Memory B cell (primary cell): Measurements from ENCODE around the gene TEX13A.
"Not testable (repeated sequence)": the region's sequence is repeated elsewhere in the genome, so short reads cannot be mapped to it uniquely, and the experiment has no call there.

Experiments
- ATAC-seq: fragments of 150-1000 bp; cut with Tn5 transposase; 2 replicates; pipeline ENCODE4 v1.10.0; 2021; ENCODE audit warnings: low read depth, mild to moderate bottlenecking, moderate library complexity
- DNase-seq, 2 donors: peaks; one replicate each; pipeline ENCODE4 v3.0.0; 2022; ENCODE audit warnings: low spot score in 2 of 2
- H3K27ac Mint-ChIP-seq: one replicate; pipeline ENCODE4 v1.8.0; 2022; ENCODE audit warnings: mild to moderate bottlenecking, moderate library complexity, mixed read lengths
- H3K27me3 Mint-ChIP-seq: one replicate; pipeline ENCODE4 v1.8.0; 2022; ENCODE audit warnings: mixed read lengths
- H3K36me3 Mint-ChIP-seq: one replicate; pipeline ENCODE4 v1.8.0; 2022; ENCODE audit warnings: mild to moderate bottlenecking, mixed read lengths
- H3K4me1 Mint-ChIP-seq: one replicate; pipeline ENCODE4 v1.8.0; 2022; ENCODE audit warnings: mixed read lengths
- H3K4me3 Mint-ChIP-seq: one replicate; pipeline ENCODE4 v1.8.0; 2022; ENCODE audit warnings: mild to moderate bottlenecking, moderate library complexity, mixed read lengths
- H3K9me3 Mint-ChIP-seq: one replicate; pipeline ENCODE4 v1.8.0; 2022; ENCODE audit warnings: mixed read lengths

Gene TEX13A

GRCh38 chrX:105220636-105221035 is at the start of gene TEX13A:
Gene TEX13A (minus strand): TSS chrX:105220694. CDS start chrX:105220397, 297 bp downstream.
- Mint-ChIP-seq H3K27ac (no peak within 1 kb of the TSS), H3K36me3 (no peaks in the 10 kb centered on the region), H3K4me1 (no peaks in the 10 kb centered on the region), H3K9me3 (peaks cover 5% of the 10 kb centered on the region), H3K4me3 (no peak within 1 kb of the TSS), H3K27me3 (no peaks in the 10 kb centered on the region)
- ATAC-seq = no peak
- no peak for DNase-seq

DNA sequence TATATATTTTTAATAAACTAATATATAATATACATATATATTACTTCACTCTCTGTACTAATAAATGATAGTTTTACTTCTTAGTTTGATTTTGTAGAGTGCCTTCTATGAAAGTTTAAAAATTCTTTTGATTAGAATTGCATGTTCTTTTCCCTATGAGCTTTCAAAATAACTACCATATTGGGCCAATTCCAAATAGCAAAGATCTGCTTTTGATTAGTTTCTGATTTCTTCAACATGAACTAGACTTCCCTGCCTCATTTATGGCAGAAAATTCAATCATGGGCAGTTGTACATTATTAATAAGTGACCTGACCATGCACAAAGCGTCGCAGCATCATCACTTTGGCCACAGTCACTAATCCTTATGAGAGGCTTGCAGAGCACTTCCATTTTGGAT is 48.9 kb upstream of the TEX13A start:
- no peak overlapping the region for H3K4me3 Mint-ChIP-seq
- H3K4me1 Mint-ChIP-seq = no peaks in the 10 kb centered on the region
- peaks cover under 1% of the 10 kb centered on the region for H3K9me3 Mint-ChIP-seq
- H3K27me3 Mint-ChIP-seq = no peaks in the 10 kb centered on the region
- H3K36me3 Mint-ChIP-seq = no peaks in the 10 kb centered on the region
- H3K27ac Mint-ChIP-seq = no peak overlapping the region
- DNase-seq (no peak), ATAC-seq (no peak)

GRCh38 chrX:105267167-105267566 is 46.7 kb upstream of the TEX13A start:
- no peaks in the 10 kb centered on the region for H3K4me1 Mint-ChIP-seq
- H3K36me3 Mint-ChIP-seq = no peaks in the 10 kb centered on the region
- ATAC-seq = no peak
- no peaks in the 10 kb centered on the region for H3K9me3 Mint-ChIP-seq
- no peak for DNase-seq
- no peaks in the 10 kb centered on the region for H3K27me3 Mint-ChIP-seq
- no peak overlapping the region for H3K4me3 Mint-ChIP-seq
- no peak overlapping the region for H3K27ac Mint-ChIP-seq

- Mint-ChIP-seq H3K27ac (no peak overlapping the region), H3K4me3 (no peak overlapping the region), H3K4me1 (no peaks in the 10 kb centered on the region), H3K27me3 (no peaks in the 10 kb centered on the region), H3K36me3 (no peaks in the 10 kb centered on the region), H3K9me3 (no peaks in the 10 kb centered on the region)
- ATAC-seq = no peak
- no peak for DNase-seq
These were observed 46.0 kb upstream of the TEX13A start for GRCh38 chrX:105266456-105266855.

- no peaks in the 10 kb centered on the region for H3K9me3 Mint-ChIP-seq
- H3K4me1 Mint-ChIP-seq = no peaks in the 10 kb centered on the region
- H3K27me3 Mint-ChIP-seq = no peaks in the 10 kb centered on the region
- no peaks in the 10 kb centered on the region for H3K36me3 Mint-ChIP-seq
- DNase-seq (no peak), ATAC-seq (no peak)
- no peak overlapping the region for H3K27ac Mint-ChIP-seq
- H3K4me3 Mint-ChIP-seq = no peak overlapping the region
These were observed 44.6 kb upstream of the TEX13A start for GRCh38 chrX:105265093-105265492.

- H3K27me3 Mint-ChIP-seq = no peaks in the 10 kb centered on the region
- H3K9me3 Mint-ChIP-seq = no peaks in the 10 kb centered on the region
- ATAC-seq = no peak
- no peaks in the 10 kb centered on the region for H3K4me1 Mint-ChIP-seq
- DNase-seq = no peak
- H3K4me3 Mint-ChIP-seq = no peak overlapping the region
- H3K36me3 Mint-ChIP-seq = no peaks in the 10 kb centered on the region
- no peak overlapping the region for H3K27ac Mint-ChIP-seq
These were observed 43.3 kb upstream of the TEX13A start for GRCh38 chrX:105263801-105264200.

GRCh38 chrX:105263171-105263570 is 42.7 kb upstream of the TEX13A start:
- no peak overlapping the region for H3K4me3 Mint-ChIP-seq
- DNase-seq = no peak
- H3K27ac Mint-ChIP-seq = no peak overlapping the region
- ATAC-seq = no peak
- no peaks in the 10 kb centered on the region for H3K36me3 Mint-ChIP-seq
- no peaks in the 10 kb centered on the region for H3K4me1 Mint-ChIP-seq
- no peaks in the 10 kb centered on the region for H3K9me3 Mint-ChIP-seq
- no peaks in the 10 kb centered on the region for H3K27me3 Mint-ChIP-seq

GRCh38 chrX:105260291-105261043 is 40.0 kb upstream of the TEX13A start:
- Mint-ChIP-seq H3K36me3 (no peaks in the 10 kb centered on the region), H3K4me1 (no peaks in the 10 kb centered on the region), H3K4me3 (no peak overlapping the region), H3K27ac (no peak overlapping the region), H3K27me3 (no peaks in the 10 kb centered on the region), H3K9me3 (no peaks in the 10 kb centered on the region)
- DNase-seq (no peak), ATAC-seq (no peak)

- H3K27me3 Mint-ChIP-seq = no peaks in the 10 kb centered on the region
These were observed 20.6 kb upstream of the TEX13A start for GRCh38 chrX:105241056-105241455.

GRCh38 chrX:105237407-105237806 is 16.9 kb upstream of the TEX13A start:
- not testable (repeated sequence) for H3K36me3 Mint-ChIP-seq, DNase-seq, H3K4me3 Mint-ChIP-seq, H3K27ac Mint-ChIP-seq, ATAC-seq, H3K9me3 Mint-ChIP-seq, H3K27me3 Mint-ChIP-seq, H3K4me1 Mint-ChIP-seq

More at GRCh38 chrX:105241056-105241455, 20.6 kb upstream of the TEX13A start:
- H3K4me1 Mint-ChIP-seq = no peaks in the 10 kb centered on the region
- no peak overlapping the region for H3K27ac Mint-ChIP-seq
- DNase-seq (no peak), ATAC-seq (no peak)
- no peak overlapping the region for H3K4me3 Mint-ChIP-seq
- H3K36me3 Mint-ChIP-seq = no peaks in the 10 kb centered on the region
- no peaks in the 10 kb centered on the region for H3K9me3 Mint-ChIP-seq

DNA sequence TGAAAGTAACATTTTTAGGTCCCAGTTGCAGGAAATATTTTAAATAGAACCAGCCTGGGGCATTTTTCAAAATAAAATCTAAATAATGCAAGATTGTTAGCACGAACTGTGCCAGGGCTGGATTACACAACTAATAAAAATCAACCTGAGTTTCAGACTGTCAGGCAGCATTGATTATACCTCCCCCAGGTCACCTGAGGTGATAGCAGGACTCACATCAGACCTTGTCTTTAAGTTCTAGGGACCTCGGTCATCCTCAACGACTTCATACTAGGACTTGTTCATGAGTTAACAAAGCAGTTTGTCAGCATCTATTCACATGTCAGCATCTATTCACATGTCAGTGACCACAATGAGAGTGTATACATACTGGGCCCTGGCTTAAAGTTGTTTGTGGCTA is 8.7 kb upstream of the TEX13A start:
- DNase-seq = no peak
- Mint-ChIP-seq H3K27me3 (no peaks in the 10 kb centered on the region), H3K9me3 (no peaks in the 10 kb centered on the region), H3K4me1 (no peaks in the 10 kb centered on the region), H3K36me3 (no peaks in the 10 kb centered on the region), H3K27ac (no peak overlapping the region), H3K4me3 (no peak overlapping the region)
- ATAC-seq = no peak

DNA sequence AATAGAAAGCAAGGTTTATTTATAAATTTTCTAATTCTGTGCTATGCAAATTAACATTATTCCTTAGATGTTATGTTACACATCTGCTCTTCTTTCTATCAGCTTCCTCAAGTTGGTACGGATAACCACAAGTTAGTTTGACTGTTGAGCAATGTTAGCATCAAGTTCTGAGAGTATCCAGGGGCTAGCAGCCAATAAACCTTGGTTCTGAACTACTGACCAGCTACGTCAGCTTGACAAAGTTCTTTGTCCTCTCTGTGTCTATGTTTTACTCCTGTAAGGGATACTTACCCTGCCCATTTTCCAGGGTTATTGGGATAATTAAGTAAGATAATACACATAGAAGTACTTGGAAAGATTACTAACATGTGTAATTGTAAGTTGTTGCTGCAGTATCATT is 8.1 kb upstream of the TEX13A start:
- Mint-ChIP-seq H3K27me3 (no peaks in the 10 kb centered on the region), H3K4me1 (no peaks in the 10 kb centered on the region), H3K36me3 (no peaks in the 10 kb centered on the region), H3K27ac (no peak overlapping the region), H3K4me3 (no peak overlapping the region), H3K9me3 (peaks cover 2% of the 10 kb centered on the region)
- no peak for DNase-seq
- ATAC-seq = no peak

DNA sequence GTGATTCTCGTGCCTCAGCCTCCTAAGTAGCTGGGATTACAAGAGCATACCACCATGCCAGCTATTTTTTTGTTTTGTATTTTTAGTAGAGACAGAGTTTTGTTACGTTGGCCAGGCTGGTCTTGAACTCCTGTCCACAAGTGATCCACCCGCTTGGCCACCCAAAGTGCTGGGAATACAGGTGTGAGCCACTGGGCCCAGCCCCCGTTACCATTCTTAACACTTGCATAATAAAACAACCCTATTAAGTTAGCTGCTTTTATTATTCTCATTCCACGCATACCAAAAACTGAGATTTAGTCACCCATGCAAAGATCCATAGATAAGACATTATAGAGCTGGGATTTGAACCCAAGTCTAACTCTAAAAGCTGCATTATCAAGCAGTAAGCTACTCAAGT is 6.0 kb upstream of the TEX13A start:
- no peaks in the 10 kb centered on the region for H3K27me3 Mint-ChIP-seq
- ATAC-seq (no peak), DNase-seq (no peak)
- no peak overlapping the region for H3K27ac Mint-ChIP-seq
- no peaks in the 10 kb centered on the region for H3K36me3 Mint-ChIP-seq
- H3K4me1 Mint-ChIP-seq = no peaks in the 10 kb centered on the region
- no peak overlapping the region for H3K4me3 Mint-ChIP-seq
- peaks cover 2% of the 10 kb centered on the region for H3K9me3 Mint-ChIP-seq

DNA sequence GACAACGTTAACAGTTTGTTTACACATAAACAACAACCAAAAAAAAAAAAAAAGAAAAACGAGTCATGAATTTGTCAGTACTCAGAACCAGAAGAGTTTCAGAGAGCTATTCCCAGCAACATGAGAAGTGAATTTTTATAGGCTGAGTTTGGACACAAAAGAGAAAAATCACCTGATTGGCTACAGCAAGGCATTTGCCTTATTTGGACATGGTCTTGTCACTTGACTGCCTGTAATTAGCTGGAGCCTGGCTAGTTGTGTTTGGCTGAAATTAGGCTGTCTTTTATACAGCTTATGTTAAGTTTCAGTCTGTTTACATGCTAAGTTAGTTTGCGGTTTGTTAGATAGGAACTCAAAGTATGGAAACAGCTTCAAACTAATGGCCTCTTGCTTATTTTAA is 880 bp upstream of the TEX13A start:
- Mint-ChIP-seq H3K4me1 (no peaks in the 10 kb centered on the region), H3K27ac (no peak overlapping the region), H3K9me3 (peaks cover 2% of the 10 kb centered on the region), H3K27me3 (no peaks in the 10 kb centered on the region), H3K36me3 (no peaks in the 10 kb centered on the region), H3K4me3 (no peak overlapping the region)
- ATAC-seq = no peak
- no peak for DNase-seq
